GM18861 (cell line): ENCODE measurements around the gene NR5A1.

Source experiments
- ATAC-seq: cut with Tn5 transposase; IDR thresholded peaks from one replicate; pipeline ENCODE4 v1.9.1; 2021; ENCODE audit not compliant: unreplicated experiment

The NR5A1 gene

DNA sequence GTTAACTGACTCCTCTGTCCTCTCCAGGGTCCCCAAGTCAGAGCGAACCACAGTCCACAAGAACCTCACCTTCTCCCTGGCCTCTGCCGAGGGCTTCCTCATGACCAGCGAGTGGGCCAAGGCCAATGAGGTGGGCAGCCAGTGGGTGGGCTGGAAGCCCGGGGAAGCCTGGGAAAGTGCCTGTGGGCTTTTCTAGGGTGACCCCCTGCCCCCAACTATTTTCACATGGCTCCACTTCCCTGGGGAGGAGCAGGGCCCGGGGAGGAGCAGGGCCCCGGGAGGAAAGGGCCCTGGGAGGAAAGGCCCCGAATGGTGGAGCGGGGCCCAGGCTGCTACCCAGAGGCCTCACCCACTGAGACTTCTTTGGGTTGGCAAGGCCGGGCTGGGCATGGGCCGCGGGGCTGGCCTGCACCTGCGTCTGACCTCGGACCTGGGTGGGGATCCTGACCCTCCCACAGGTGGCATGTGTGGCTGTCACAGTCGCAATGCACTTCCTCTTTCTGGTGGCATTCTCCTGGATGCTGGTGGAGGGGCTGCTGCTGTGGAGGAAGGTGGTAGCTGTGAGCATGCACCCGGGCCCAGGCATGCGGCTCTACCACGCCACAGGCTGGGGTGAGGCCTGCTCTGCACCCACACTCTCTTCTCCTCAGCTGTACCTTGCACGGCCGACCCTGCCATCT is 39.0 kb downstream of the NR5A1 start:
- no peak for ATAC-seq

DNA sequence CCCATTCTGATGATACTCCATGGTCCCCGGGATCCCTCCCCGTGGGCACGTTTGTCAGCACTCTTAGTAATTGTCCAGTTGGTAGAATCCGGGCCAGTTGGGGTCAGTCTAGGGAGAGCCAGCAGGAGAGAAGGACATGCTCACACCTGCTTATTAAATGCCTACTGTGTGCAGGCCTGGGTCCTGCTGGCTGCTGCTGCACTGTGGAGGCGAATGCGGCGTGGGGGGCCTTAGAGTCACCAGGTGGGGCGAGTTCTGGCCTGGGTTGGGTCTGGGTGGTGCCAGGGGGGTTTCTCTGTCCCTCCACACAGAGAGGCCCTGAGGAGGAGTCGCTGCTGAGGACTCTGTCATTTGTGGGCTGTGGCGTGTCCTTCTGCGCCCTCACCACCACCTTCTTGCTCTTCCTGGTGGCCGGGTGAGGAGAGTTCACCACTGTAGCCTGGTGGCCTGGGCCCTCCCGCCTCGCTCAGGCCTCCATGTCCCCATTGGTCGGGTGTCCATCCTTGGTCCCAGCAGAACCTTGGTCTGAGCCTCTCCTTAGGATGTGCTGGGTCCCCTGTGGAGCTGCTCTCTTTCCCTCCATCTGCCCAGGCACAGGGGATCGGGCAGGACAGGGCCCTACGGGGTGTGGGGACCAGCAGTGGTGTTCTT is 39.7 kb downstream of the NR5A1 start:
- no peak for ATAC-seq

DNA sequence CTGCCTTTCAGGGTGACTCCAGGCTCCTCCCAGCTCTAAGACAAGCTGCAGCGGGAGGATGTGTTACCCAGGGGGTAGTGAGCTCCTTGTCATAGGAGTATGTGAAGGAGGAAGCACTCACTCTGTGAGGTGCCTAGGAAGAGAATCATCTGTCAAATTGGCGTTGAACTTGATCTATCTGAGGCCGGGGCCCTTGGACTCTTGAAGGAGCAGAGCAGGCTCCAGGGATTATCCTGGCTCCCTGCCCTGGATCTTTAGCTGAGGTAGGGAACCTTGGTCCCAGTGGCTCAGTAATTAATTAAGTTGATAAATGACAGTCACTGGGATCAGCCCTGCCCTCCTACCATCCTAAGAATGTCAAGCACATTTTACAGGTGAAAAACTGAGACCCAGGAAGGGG is 41.5 kb downstream of the NR5A1 start:
- no peak for ATAC-seq

DNA sequence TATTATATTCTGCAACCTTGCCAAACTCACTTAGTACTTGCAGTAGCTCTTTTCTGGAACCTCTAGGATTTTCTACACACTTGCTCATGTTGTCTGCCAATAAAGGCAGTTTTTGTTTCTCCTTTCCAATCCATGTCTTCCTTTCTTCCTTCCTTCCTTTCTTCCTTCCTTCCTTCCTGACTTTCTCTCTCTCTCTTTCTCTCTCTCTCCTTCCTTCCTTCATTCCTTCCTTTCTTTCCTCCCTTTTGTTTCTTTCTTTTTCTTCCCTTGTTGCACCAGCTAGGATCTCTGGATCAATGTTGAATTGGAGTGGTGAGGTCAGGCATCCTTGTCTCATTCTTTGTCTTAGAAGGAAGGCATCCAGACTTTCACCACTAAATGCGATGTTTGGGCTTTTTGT is 44.5 kb downstream of the NR5A1 start:
- no peak for ATAC-seq

DNA sequence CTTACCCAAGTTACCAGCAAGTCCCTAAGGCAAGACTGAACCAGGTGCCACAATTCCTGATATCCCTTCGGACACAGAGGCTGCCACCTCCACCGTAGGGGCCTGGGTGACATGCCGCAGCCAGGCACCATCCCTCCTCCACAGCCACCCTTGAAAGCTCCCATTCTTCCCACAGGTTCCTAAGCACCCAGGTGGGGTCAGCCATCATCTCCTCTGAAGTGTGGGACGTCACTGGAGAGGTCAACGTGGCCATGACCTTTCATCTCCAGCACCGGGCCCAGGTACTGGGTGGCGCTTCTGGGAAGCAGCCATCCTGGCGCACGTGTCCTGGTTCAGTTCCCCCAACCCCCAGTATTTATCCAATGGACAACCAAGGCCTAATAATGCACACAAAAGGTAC is 48.8 kb downstream of the NR5A1 start:
- ATAC-seq, result no peak

DNA sequence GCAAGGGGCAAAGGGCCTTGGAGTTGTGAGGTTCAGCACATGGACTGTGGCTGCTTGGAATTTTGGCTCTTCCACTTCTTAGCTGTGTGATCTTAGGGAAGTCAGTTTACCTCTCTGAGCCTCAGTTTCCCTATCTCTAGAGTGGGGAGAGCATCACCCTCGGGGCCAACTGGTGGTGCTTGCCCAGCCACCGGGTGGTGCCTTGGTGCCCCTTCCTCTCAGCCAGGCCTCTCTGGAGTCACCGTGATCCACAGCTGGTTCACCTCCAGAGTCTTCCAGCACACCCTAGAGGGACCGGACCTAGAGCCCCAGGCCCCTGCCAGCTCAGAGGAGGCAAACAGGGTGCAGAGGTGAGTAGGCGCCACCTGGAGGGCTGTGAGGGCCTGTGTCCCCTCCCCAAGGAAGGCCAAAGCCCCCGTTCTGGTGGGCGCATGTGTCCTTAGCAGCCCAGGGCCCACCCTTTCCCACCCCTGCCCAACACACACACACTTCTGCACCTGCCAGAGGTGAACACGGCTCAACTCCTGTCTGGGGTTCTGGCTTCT is 49.2 kb downstream of the NR5A1 start:
- no peak for ATAC-seq

DNA sequence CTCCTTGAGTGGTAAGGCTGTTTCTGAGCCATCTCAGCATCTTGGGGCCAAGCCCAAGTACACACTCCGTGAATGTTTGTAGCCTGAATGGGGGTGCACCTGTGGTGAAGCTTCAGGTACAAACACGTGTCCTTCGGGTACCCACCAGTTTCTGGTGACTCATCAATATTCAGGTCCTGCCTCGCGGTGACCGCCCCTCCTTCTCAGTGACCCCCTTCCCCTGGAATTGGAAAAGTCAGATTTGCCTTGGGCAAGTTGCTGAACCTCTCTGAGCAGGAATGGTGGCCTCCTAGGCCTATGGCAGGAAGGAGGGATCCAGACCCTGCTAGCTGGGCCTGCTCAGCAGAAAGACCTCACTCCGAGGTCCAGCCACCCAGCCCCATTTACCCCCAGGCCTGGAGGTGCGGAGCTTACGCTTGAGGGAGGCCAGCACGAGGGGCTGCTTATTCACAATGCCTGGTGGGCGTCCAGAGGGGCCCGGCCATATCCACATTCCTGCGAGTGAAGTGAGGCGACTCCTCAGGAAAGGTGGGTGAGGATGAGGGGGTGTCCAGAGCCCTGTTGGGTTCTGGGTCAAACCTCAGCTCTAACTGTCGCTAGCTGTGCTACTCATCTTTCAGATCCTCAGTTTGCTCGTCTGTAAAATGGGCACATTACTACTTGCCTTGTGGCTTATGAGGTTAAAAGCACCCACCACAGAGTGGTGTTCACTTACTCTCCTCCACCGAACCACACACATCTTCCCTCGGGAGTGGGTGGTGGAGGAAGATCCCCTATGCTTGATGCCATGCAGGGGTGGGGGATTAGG is 49.9 kb downstream of the NR5A1 start:
- no peak for ATAC-seq

DNA sequence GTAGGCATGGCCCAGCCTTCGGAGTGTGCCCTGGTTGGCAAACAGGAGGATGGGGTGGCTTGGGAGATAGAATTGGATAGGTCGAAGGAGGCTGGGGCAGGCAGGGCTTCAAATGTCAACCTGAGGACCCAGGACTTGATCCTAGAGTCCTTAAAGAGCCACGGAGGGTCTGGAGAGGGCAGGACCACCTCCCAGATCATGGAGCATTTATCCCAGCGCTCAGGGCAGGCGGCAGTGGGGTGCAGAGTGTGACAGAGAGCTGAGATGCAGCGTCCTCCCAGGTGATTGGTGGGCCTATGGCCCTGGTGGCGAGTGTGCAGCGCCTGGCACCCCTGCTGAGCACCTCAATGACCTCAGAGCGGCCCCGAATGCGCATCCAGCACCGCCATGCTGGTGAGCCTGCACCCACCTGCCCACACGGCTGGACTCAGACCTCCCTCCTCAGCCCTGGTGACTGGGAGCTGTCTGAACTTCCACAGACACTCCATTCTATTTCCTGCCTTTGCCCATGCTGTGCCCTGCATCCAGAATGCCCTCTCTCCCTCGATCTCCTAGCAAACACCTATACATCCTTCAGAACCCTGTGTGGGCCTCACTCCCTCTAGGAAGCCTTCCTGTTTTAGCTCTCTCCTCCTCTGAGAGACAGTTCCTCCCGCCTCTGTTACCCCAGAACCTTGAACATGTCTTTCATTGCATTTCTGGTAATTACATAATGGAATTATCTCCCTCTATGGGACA is 50.7 kb downstream of the NR5A1 start:
- no peak for ATAC-seq

DNA sequence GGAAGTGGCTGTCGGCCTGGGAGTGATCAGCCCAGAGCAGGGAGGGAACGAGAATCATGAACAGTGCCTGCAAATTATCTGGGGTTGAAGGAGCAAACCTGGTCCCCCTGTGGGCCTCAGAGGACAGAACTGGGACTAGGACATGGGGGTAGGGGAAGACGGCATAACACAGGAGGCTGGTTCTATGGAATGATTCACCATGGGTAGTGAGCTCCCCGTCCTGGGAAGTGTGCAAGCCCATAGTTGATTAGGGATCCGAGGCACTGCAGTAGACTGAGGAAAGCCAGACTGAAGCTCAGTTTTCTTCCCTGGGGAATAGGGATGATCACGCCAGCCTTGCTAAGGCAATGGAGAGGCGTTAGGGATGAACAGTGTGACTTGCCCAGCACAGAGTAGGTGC is 51.4 kb downstream of the NR5A1 start:
- no peak for ATAC-seq

DNA sequence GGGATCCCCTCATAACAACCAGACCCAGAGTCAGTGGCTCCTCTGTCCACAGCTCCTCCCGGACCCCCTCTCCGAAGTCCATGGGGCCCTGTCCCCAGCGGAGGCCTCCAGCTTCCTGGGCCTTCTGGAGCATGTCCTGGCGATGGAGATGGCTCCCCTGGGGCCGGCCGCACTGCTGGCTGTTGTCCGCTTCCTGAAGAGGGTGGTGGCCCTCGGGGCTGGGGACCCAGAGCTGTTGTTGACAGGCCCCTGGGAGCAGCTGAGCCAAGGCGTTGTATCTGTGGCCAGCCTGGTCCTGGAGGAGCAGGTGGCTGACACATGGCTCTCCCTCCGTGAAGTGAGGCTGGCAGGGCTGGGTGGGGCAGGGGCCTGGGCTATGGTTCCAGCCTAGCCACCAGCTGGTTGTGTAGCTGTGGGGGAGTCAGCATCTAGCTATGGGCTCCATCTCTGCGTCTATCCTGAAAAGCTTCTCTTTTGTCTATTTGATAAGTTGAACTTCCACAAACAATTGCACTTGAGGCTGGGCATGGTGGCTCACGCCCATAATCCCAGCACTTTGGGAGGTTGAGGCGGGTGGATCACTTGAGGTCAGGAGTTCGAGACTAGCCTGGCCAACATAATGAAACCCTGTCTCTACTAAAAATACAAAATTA is 52.3 kb downstream of the NR5A1 start:
- no peak for ATAC-seq

DNA sequence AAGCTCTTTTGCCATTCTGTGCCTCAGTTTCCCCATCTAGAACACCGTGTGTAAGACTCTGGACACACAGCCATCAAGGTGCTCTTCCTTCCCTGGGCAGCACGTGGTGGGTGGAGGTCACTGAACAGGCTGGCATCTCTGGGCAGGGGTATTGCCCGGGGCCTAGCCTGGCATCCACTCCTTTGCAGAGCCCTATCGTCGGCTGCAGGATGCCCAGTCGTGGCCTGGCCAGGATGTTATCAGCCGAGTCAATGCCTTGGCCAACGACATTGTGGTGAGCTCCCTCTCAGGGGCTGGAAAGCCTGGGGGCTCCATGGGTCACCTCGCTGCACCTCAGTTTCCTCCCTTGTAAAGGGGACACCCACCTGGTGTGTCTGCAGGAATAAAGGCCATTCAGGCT is 52.9 kb downstream of the NR5A1 start:
- no peak for ATAC-seq

DNA sequence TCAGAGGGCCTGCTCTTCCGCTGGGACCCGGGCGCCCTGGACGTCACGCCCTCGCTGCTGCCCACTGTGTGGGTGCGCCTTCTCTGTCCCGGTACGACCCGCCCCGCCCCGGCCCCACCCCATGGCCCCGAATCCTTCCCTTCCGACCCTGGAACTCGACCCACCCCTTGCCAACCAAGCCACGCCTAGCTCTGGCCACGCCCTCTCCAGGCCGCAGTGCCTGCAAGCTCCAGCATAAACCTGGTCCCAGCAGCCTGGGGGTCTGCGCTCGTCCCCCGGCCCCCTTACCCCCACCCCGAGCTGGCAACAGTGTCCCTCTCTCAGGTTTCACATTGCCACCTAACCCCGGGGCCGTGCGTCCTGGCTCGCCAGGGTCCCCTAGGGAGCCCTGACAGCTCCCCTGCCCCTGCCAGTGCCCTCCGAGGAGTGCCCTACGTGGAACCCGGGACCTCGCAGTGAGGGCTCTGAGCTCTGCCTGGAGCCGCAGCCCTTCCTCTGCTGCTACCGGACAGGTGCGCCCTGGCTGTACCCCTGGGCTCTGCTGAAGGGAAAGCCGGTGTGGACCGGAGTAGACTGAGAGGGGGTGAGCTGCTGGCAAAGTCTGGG is 53.5 kb downstream of the NR5A1 start:
- ATAC-seq, result no peak

DNA sequence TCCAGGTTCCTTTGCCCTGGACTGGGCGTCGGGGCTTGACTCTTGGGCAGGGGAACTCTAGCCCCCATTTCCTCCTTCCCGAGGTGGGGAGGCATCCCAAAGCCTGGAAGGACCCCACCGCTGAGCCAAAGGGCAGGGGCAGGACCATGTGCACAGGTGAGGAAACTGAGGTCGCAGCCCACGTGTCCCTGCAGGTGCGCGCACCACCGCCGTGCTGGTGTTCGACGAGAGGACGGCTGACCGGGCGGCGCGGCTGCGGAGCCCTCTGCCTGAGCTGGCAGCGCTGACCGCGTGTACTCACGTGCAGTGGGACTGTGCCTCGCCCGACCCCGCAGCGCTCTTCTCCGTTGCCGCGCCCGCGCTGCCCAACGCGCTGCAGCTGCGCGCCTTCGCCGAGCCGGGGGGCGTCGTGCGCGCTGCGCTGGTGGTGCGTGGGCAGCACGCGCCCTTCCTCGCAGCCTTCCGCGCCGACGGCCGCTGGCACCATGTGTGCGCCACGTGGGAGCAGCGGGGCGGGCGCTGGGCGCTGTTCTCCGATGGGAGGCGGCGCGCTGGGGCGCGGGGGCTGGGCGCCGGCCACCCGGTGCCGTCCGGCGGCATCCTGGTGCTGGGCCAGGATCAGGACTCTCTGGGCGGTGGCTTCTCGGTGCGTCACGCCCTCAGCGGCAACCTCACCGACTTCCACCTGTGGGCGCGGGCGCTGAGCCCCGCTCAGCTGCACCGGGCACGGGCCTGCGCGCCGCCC is 54.2 kb downstream of the NR5A1 start:
- no peak for ATAC-seq

DNA sequence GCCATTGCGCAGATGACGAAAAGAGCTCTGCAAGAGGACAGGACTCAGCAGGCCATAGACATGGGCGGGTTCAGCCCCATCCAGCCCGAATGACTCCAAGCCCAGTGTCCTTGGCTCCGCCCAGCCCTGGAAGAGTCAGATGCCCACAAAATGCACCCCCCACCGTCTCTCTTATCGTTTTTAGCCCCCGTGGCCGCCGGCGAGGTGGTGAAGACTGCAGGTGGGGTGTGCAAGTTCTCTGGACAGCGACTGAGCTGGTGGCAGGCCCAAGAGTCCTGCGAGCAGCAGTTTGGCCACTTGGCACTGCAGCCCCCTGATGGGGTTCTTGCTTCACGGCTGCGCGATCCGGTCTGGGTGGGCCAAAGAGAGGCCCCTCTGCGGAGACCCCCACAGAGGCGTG is 54.9 kb downstream of the NR5A1 start:
- no peak for ATAC-seq

DNA sequence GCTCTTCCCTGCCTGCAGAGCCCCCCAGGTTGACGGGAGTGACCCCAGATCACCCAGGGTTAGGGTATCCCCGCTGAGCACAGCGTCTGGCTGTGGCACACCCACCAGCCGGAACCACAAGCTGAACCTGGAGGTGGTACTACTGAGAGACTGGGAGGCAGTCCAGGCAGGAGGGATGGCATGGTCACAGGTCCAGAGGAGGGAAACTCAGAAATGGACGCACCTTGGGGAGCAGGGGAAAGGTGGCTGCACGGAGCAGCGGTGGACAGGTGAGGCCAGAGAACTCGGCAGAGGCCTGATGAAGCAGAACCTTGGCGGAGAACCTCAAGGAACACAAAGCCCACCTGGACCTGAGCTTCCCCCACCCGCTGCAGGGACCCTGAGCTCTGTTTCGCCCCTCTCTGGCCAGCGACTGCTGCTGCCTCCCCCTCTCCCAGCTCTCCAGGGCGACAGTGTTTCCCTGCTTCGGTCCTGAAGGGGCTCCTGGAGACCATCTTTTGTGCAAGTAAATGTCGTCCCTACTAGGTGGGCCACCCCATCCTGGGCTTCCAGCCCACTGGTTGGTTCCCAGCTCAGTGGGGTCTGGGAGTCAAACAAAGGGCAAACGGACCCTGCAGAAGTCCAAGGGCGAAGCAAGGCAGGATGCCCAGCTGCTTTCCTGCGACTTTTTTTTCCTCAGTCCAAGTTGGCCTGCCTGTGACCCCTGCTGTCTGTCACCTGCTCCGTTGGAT is 56.1 kb downstream of the NR5A1 start:
- ATAC-seq, result no peak

DNA sequence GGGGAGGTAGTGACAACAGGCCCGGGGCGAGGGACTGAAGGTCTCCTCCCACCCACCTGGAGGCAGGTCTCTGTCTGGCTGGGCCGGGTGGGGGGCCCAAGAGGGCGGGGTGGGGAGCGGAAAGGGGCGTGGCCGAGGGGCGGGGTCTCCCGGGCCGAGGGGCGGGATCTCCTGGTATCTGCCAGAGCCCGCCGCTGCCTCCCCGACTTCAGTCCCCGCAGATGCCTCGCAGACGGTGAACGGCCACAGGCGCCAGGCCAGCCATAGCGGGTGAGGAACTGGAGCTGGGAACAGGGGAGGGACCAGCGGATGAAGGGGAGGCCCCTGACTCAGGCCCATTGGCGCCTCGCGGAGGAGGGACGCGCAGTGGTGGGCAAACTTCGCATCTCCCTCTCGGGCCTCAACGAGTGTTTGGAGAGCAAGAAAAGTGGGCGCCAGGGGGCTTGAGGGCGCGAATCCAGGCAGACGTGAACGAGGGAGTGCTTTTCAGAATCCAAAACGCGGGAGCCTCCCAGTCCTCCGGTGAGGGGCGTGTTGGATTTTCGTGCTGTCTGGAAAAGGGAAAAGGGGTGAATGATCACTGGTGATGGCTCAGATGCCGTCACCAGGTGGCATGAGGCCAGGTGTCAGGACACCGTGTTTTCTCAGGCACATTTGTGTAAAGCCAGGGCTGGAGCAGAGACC is 56.8 kb downstream of the NR5A1 start, which contains the start of gene ADGRD2:
ADGRD2 (plus strand) TSS at position 211 of the 684 bp plus-strand sequence. CDS start 1,216 bp downstream, outside the sequence.
- no peak for ATAC-seq

DNA sequence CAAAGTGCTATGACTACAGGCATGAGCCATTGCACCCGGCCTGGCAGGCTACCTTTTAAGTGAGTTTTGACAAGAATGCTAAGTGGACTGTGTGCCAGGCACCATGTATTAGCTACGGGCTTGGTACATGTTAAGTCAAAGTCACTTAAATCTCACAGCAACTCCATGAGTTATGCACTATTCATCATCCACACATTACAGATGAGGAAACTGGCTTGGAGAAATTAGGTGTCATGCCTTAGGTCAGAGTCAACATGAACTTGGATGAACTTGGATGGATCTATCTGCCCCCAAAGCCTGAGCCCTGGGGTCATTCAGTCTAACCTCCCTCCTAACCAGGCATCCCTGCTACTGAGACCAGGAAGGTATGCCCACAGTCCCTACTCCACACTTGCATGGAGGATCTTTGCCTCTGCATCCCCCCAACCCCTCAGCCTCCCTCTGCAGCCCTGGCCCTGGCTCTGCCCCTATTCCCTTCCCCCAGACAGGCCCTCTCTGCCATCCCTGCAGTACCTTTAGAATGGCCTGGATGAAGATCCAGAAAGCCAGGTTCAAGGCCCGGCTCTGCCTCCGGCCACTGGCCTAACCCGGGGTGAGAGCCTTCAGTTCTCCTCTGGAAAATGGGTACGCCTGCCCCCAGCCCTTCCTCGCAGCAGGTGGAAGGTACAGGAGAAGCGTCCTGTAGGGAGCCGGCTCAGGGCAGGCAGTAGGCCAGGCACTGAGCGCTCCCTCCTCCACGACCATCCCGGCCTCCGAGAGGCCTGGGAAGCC is 57.6 kb downstream of the NR5A1 start:
- no peak for ATAC-seq
